Measurements from ENCODE around the gene SRPK3.
"Not testable (repeated sequence)": the region's sequence is repeated elsewhere in the genome, so short reads cannot be mapped to it uniquely, and the experiment has no call there.

The SRPK3 gene

GRCh38 chrX:153807976-153808375 is 27.1 kb downstream of the SRPK3 start:
- no peak for DNase-seq (ENCODE audit: low read depth, low spot score)

- peak; percentile 64 for DNase-seq (ENCODE audit: low read depth, low spot score)
These were observed 31.4 kb downstream of the SRPK3 start for GRCh38 chrX:153812220-153812619.

GRCh38 chrX:153813161-153813560 is 32.3 kb downstream of the SRPK3 start:
- DNase-seq (ENCODE audit: low read depth, low spot score), result no peak

GRCh38 chrX:153814591-153815315 is 33.9 kb downstream of the SRPK3 start:
- no peak for DNase-seq (ENCODE audit: low read depth, low spot score)

- peak; percentile 55 for DNase-seq (ENCODE audit: low read depth, low spot score)
These were observed 36.2 kb downstream of the SRPK3 start for GRCh38 chrX:153816831-153817690.

- not testable (repeated sequence) for DNase-seq (ENCODE audit: low read depth, low spot score)
These were observed 37.2 kb downstream of the SRPK3 start for GRCh38 chrX:153818064-153818463.

- peak; percentile 78 for DNase-seq (ENCODE audit: low read depth, low spot score)
These were observed 37.9 kb downstream of the SRPK3 start for GRCh38 chrX:153818571-153819383.

GRCh38 chrX:153819384-153820040 is 38.7 kb downstream of the SRPK3 start:
- peak; percentile 69 for DNase-seq (ENCODE audit: low read depth, low spot score)

- DNase-seq (ENCODE audit: low read depth, low spot score), result no peak
These were observed 39.8 kb downstream of the SRPK3 start for GRCh38 chrX:153820601-153821000.

- DNase-seq (ENCODE audit: low read depth, low spot score), result no peak
These were observed 40.2 kb downstream of the SRPK3 start for GRCh38 chrX:153821066-153821465.

- no peak for DNase-seq (ENCODE audit: low read depth, low spot score)
These were observed 43.5 kb downstream of the SRPK3 start for GRCh38 chrX:153824348-153824747.

- no peak for DNase-seq (ENCODE audit: low read depth, low spot score)
These were observed 44.2 kb downstream of the SRPK3 start for GRCh38 chrX:153825042-153825441.

- no peak for DNase-seq (ENCODE audit: low read depth, low spot score)
These were observed 46.2 kb downstream of the SRPK3 start for GRCh38 chrX:153827016-153827415.

GRCh38 chrX:153827903-153828302 is 47.1 kb downstream of the SRPK3 start:
- no peak for DNase-seq (ENCODE audit: low read depth, low spot score)

- peak; percentile 59 for DNase-seq (ENCODE audit: low read depth, low spot score)
These were observed 47.5 kb downstream of the SRPK3 start for GRCh38 chrX:153828308-153828707.

GRCh38 chrX:153828723-153829548 is 48.1 kb downstream of the SRPK3 start:
- DNase-seq (ENCODE audit: low read depth, low spot score), result peak; percentile 83

- no peak for DNase-seq (ENCODE audit: low read depth, low spot score)
These were observed 48.6 kb downstream of the SRPK3 start for GRCh38 chrX:153829549-153829798.

GRCh38 chrX:153829799-153830639 is 49.2 kb downstream of the SRPK3 start, which contains the start of gene PDZD4:
Gene PDZD4 (minus strand): TSS chrX:153830544. CDS start chrX:153830298, 246 bp downstream.
- no peak for DNase-seq (ENCODE audit: low read depth, low spot score)

GRCh38 chrX:153830640-153831428 is 50.0 kb downstream of the SRPK3 start:
- no peak for DNase-seq (ENCODE audit: low read depth, low spot score)

Measured in ELF-1 (cell line).